ENCODE results near the gene GSDME. TPM values are rescaled to one million over a fixed set of nuclear protein-coding genes. Genes with fewer than 3 reads are reported as not detected.

GSDME gene
- total RNA-seq, 1 experiment from 2014 or later: 4.5 TPM

- no peaks in the 10 kb centered on the region for H3K27me3 ChIP-seq (ENCODE audit: control insufficient read depth, insufficient read depth, low read length)
- no peak overlapping the region for H3K4me3 ChIP-seq (ENCODE audit: low read depth in 2 of 2, low read length in 2 of 2)
- TF ChIP-seq REST (IDR thresholded peaks at IDR 0.05; ENCODE audit: insufficient read depth in 1 of 2, low read depth in 2 of 2, low read length in 1 of 2): no peak
- TF ChIP-seq TCF7L2 (IDR thresholded peaks at IDR 0.05; ENCODE audit: low read depth, low read length): no peak
- no peak overlapping the region for H3K27ac ChIP-seq (ENCODE audit: low read length)
- no peaks in the 10 kb centered on the region for H3K36me3 ChIP-seq (ENCODE audit: control insufficient read depth, insufficient read depth, low read length)
- DNase-seq (ENCODE audit: low read depth, low spot score) (no peak), ATAC-seq (0 out of 2 replicates have a peak, but pooled peaks have one; percentile 23)
- BruUV-seq (replicated peaks): no TSS peak
- POLR2A ChIA-PET: no interaction called here
- no peaks in the 10 kb centered on the region for H3K9me3 ChIP-seq (ENCODE audit: control insufficient read depth, insufficient read depth, low read depth, low read length)
- CTCF ChIA-PET: no interaction called here
- intact Hi-C loops (cut with micrococcal nuclease; ENCODE audit: unreplicated experiment): no loop called here
- H3K4me1 ChIP-seq (ENCODE audit: control insufficient read depth, insufficient read depth, low read length): no peaks in the 10 kb centered on the region
- in situ Hi-C loops (cut with HindIII; ENCODE audit: low pct_unique_long_range_greater_than_20kb, low sequenced_read_pairs): no loop called here
Observed at GRCh38 chr7:24700521-24701260, 56.6 kb downstream of the GSDME start.

- ATAC-seq: no peak
- H3K9me3 ChIP-seq (ENCODE audit: control insufficient read depth, insufficient read depth, low read depth, low read length): no peaks in the 10 kb centered on the region
- no peaks in the 10 kb centered on the region for H3K27me3 ChIP-seq (ENCODE audit: control insufficient read depth, insufficient read depth, low read length)
- no peaks in the 10 kb centered on the region for H3K4me1 ChIP-seq (ENCODE audit: control insufficient read depth, insufficient read depth, low read length)
- H3K4me3 ChIP-seq (ENCODE audit: low read depth in 2 of 2, low read length in 2 of 2): no peak overlapping the region
- no TSS peak for BruUV-seq (replicated peaks)
- no peak overlapping the region for H3K27ac ChIP-seq (ENCODE audit: low read length)
- DNase-seq (ENCODE audit: low read depth, low spot score): no peak
- TF ChIP-seq POLR2AphosphoS5 (IDR thresholded peaks at IDR 0.05; ENCODE audit: low read depth, low read length) (no peak), CTCF (IDR thresholded peaks at IDR 0.05) (no peak), REST (IDR thresholded peaks at IDR 0.05; ENCODE audit: insufficient read depth in 1 of 2, low read depth in 2 of 2, low read length in 1 of 2) (no peak), SIN3A (IDR thresholded peaks at IDR 0.05; ENCODE audit: borderline replicate concordance, insufficient read depth, low read depth, low read length) (no peak), TCF7L2 (IDR thresholded peaks at IDR 0.05; ENCODE audit: low read depth, low read length) (no peak)
- H3K36me3 ChIP-seq (ENCODE audit: control insufficient read depth, insufficient read depth, low read length): no peaks in the 10 kb centered on the region
- ChIA-PET POLR2A (no interaction called here), CTCF (no interaction called here)
- in situ Hi-C loops (cut with HindIII; ENCODE audit: low pct_unique_long_range_greater_than_20kb, low sequenced_read_pairs) (no loop called here), intact Hi-C loops (cut with micrococcal nuclease; ENCODE audit: unreplicated experiment) (no loop called here)
Observed at GRCh38 chr7:24698531-24699266, 58.6 kb downstream of the GSDME start.
